WTC11 (cell line): ENCODE measurements around the gene CLGN.

Experiments
- ATF2 ChIP-seq: sonication (generic); formaldehyde crosslinking; IDR thresholded peaks from 2 replicates; pipeline ENCODE4 v1.8.1; 2022; ENCODE audit warnings: low read depth, missing genetic modification reagents, borderline replicate concordance
- CREB1 ChIP-seq: sonication (generic); formaldehyde crosslinking; IDR thresholded peaks from 2 replicates; pipeline ENCODE4 v1.8.0; 2023; ENCODE audit warnings: mild to moderate bottlenecking, missing genetic modification reagents
- CTCF ChIP-seq: fragments of 200-600 bp; IDR thresholded peaks from 2 replicates; pipeline ENCODE4 v1.8.0; 2022; ENCODE audit warnings: antibody characterized with exemption
- FOXJ3 ChIP-seq: sonication (generic); formaldehyde crosslinking; IDR thresholded peaks from 2 replicates; pipeline ENCODE4 v1.9.0; 2021; ENCODE audit warnings: missing genetic modification reagents, mild to moderate bottlenecking, borderline replicate concordance
- FOXP4 ChIP-seq: sonication (generic); formaldehyde crosslinking; IDR thresholded peaks from 2 replicates; pipeline ENCODE4 v1.8.0; 2022; ENCODE audit warnings: mild to moderate bottlenecking, missing genetic modification reagents
- IRF1 ChIP-seq: sonication (generic); formaldehyde crosslinking; IDR thresholded peaks from 2 replicates; pipeline ENCODE4 v1.8.0; 2023; ENCODE audit warnings: missing genetic modification reagents
- IRF2 ChIP-seq: sonication (generic); formaldehyde crosslinking; IDR thresholded peaks from 2 replicates; pipeline ENCODE4 v1.8.0; 2022; ENCODE audit warnings: low read depth, missing genetic modification reagents, borderline replicate concordance
- JUN ChIP-seq: sonication (generic); formaldehyde crosslinking; IDR thresholded peaks from 2 replicates; pipeline ENCODE4 v1.8.0; 2023; ENCODE audit warnings: mild to moderate bottlenecking, missing genetic modification reagents
- PRDM15 ChIP-seq: sonication (generic); formaldehyde crosslinking; IDR thresholded peaks from 2 replicates; pipeline ENCODE4 v1.8.0; 2022; ENCODE audit warnings: missing genetic modification reagents
- USF2 ChIP-seq: sonication (generic); formaldehyde crosslinking; IDR thresholded peaks from 2 replicates; pipeline ENCODE4 v1.8.1; 2023; ENCODE audit warnings: mild to moderate bottlenecking, missing genetic modification reagents, moderate library complexity
- ZBTB43 ChIP-seq: sonication (generic); formaldehyde crosslinking; IDR thresholded peaks from 2 replicates; pipeline ENCODE4 v1.8.1; 2023; ENCODE audit warnings: mild to moderate bottlenecking, missing genetic modification reagents
- ZNF219 ChIP-seq: sonication (generic); formaldehyde crosslinking; IDR thresholded peaks from 2 replicates; pipeline ENCODE4 v1.8.0; 2023; ENCODE audit warnings: missing genetic modification reagents, mild to moderate bottlenecking, borderline replicate concordance
- ZNF317 ChIP-seq: sonication (generic); formaldehyde crosslinking; IDR thresholded peaks from 2 replicates; pipeline ENCODE4 v1.8.1; 2023; ENCODE audit warnings: low read depth, mild to moderate bottlenecking, moderate library complexity, missing genetic modification reagents, borderline replicate concordance

GRCh38 chr4:140346136-140346535 lies 81.3 kb downstream of the CLGN start:
- TF ChIP-seq CTCF = no peak
- no peak for TF ChIP-seq ZNF317
- no peak for TF ChIP-seq JUN
- no peak for TF ChIP-seq FOXJ3 (CRISPR knock-in tag)
- TF ChIP-seq IRF1 = no peak
- no peak for TF ChIP-seq IRF2 (CRISPR knock-in tag)
- no peak for TF ChIP-seq PRDM15 (CRISPR knock-in tag)
- no peak for TF ChIP-seq CREB1 (CRISPR knock-in tag)
- no peak for TF ChIP-seq ZNF219 (CRISPR knock-in tag)
- TF ChIP-seq ATF2 = no peak
- no peak for TF ChIP-seq USF2 (CRISPR knock-in tag)
- no peak for TF ChIP-seq FOXP4 (CRISPR knock-in tag)
- TF ChIP-seq ZBTB43 = no peak
